Smooth muscle cell of the coronary artery (primary cell): ENCODE data around the gene MVP. TPM values are rescaled to one million over a fixed set of nuclear protein-coding genes. Genes with fewer than 3 reads are reported as not detected.

Source experiments
- total RNA-seq: library from RNA; depleted of rRNA; stranded (reverse); fragments of >200 nt; gene quantifications from 2 replicates; pipeline ENCODE4 v1.2.3, GENCODE V29; 2014; ENCODE audit warnings: low replicate concordance

Gene MVP
- total RNA-seq, result 281 and 542 TPM in 2 replicates

DNA sequence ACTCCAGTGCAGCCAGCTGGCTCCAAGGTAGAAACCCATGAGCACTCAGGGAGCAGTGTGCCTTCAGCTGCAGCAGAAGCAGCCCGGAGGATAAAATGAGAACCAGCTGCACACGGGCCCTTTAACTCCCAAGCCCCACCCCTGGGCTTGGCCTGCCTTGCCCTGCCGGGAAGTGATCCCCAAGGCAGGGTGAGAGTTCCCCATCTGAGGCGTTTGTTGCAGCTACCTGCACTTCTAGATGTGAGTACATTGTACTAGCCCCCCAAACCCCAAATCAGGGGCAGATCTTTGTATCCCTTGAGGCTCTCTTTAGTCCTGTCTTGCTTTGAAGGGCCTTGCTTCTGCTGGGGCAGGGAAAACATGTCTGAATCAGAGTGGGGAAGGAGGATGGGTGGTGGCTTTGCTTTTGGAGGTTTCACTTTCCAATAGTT lies at the start of gene MVP:
MVP (plus strand) TSS at position 192 of the 431 bp plus-strand sequence. CDS start 10,088 bp downstream, outside the sequence.

DNA sequence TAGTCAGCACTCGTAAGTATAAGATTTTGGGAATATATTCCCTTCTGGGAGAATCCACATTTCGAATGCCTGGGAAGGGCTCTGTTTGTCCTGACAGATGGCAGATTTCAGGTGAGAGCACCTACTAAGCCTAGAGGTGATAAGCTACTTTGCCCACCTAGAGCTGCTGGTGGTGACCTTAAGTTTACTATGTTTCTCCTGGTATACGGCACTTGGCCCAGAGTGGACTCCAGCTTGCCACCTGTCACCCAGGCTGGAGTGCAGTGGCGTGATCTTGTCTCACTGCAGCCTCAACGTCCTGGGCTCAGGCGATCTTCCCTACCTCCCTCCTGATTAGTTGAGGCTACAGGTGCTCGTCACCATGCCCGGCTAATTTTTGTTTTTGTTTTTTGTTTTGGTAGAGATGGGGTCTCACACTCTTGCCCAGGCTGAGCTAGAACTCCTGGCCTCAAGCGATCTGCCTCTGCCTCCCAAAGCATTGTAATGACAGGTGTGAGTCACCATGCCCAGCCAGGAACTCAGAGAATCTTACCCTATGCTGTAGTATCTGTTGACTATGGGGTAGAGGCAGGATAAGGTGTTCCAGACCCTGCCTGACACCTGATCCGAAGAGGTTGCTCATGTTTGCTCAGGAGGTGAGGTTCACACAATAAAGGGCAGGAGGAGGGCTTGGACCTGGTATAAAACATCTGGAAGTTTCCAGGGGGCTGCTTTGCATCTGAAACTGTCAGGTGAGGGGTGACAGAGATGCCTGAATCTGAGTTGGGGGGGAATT lies 42.5 kb upstream of the MVP start, which contains the start of gene ZG16:
ZG16 (plus strand) TSS at position 681 of the 775 bp plus-strand sequence. CDS start 1,011 bp downstream, outside the sequence.

DNA sequence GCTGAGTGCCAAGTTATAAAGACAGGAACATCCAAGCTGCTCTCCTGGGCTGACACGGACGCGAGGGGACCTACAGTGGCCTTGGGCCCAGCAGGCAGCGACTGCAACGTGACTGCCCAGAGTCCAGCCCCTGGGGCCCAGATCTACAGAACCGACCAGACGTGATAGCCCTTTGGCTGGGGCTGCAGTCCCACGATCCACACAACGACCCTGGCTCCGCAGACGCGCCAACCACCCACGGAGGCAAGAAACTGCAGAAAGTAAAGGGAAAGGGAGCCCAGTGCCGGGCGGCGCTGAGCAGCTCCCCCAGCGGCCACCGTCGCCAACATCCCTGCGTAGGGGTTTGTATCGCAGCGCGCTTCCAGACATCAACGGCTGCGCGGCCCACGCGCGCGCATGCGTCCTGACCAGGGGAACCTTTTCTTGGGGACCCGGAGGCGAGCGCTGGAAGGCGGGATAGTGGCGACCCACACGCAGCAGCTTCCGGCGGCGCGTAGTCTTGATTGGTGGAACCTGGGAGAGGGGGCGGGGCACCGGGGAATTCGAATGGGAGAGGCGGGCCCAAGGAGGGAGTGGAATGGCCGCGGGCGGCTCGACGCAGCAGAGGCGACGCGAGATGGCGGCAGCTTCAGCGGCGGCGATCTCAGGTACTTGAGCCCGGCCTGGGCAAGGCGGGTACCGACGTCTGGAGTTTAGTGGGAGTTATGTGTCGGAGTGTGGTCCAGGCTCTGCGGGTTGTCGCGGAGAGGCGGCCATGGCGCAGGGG lies 29.9 kb upstream of the MVP start, which contains the start of gene KIF22:
KIF22 (plus strand) TSS at position 569 of the 766 bp plus-strand sequence; CDS start at position 578, 9 bp downstream.

DNA sequence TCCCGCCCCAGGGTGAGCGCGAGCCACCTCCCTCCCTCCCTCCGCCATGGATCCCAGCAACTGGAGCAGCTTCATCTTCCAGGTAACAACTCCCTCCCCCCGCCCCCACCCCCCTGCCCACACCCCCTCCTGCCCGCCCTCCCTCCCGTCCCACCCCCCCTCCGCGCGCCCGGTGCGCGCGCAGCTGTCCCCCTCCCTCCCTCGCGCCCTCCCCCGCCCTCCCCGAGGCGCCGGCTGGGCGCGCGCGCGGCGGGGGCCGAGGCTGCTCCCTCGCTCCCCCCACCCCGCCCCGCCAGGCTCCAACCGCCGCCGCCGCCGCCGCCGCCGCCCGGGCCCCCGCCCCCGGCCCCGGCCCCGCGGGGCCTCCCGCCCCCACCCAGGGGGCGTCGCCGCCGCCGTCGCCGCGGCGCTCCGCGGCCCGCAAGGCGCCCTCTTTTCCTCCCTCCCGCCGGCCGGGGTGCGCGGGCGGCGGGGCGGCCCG lies 14.1 kb upstream of the MVP start, which contains the start of gene MAZ:
MAZ (plus strand) TSS at position 431 of the 481 bp plus-strand sequence. CDS start 173 bp downstream, outside the sequence.

DNA sequence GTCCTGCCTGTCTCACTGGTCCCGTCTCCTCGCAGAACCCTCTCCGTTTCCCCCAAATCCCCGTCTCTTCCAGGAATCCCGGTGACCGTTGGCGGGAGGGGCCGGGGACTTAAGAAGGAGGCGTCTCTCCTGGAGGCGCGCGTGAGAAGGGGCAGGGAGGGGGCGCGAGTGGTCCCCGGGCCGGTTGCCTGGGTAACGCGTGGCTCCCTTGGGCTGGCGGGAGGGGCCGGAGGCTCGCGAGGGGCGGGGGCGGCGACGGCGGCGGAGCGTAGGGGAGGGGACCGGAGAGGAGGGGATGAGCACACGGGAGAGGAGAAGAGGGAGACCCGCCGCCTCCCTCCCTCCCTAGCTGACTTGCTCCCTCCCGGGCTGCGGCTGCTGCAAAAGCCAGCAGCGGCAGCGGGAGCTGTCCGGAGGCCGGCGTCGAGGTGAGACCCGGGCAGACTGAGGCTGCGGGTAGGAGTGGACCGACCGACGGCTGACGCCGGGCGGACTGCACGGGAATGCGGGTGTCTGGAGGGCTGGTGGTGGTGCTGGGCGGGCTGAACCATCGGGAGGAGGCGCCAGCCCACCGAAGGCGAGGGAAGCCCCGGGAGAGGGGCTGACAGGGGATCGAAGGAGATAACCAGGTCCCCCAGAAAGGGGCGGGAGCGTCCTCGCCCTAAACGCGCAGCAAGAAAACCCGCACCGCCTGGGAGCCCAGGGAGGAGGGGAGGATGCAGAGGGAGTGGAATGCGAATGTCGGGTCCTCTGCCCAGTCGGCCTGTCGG lies 8.2 kb upstream of the MVP start, which contains the start of gene PRRT2:
PRRT2 (plus strand) TSS at position 298 of the 770 bp plus-strand sequence. CDS start 862 bp downstream, outside the sequence.

DNA sequence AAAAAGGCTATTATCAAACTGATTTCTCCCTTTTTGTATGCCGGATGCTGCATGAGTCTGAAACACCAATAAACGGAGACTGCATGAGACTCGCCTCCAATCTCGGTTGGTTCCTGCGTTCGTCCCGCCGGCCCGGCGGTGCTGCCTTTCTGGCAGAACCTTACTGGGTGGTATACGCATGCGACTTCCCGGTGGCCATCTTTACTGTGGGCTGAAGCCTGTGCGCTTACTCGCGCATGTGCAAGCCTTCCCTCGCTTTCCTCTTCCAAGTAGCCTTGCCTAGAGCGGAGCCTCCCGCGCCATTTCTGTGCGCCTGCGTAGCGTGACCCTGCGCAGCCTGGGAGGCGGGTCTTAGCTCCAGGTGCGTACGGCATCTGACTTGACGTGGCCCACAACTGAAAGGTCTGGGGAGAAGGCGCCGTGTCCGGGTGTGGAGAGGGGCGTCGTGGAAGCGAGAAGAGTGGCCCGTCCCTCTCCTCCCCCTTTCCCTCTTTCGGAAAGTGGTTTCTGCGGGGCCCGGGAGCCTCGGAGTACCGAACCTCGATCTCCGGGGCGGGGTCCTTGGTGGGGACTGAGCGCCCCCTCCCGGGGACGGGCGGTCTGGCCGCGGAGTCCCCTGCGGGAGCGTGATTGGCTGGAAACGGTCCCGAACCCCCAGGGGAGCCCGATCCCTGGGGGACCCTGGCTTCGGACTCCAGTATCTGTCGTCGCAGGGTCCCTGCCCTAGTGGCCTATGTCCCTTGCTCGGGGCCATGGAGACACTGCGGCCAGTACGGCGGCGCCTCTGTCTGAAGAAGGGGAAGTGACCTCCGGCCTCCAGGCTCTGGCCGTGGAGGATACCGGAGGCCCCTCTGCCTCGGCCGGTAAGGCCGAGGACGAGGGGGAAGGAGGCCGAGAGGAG lies 4.2 kb upstream of the MVP start, which contains the start of gene PAGR1:
PAGR1 (plus strand) TSS at position 360 of the 901 bp plus-strand sequence; CDS start at position 734, 374 bp downstream.

DNA sequence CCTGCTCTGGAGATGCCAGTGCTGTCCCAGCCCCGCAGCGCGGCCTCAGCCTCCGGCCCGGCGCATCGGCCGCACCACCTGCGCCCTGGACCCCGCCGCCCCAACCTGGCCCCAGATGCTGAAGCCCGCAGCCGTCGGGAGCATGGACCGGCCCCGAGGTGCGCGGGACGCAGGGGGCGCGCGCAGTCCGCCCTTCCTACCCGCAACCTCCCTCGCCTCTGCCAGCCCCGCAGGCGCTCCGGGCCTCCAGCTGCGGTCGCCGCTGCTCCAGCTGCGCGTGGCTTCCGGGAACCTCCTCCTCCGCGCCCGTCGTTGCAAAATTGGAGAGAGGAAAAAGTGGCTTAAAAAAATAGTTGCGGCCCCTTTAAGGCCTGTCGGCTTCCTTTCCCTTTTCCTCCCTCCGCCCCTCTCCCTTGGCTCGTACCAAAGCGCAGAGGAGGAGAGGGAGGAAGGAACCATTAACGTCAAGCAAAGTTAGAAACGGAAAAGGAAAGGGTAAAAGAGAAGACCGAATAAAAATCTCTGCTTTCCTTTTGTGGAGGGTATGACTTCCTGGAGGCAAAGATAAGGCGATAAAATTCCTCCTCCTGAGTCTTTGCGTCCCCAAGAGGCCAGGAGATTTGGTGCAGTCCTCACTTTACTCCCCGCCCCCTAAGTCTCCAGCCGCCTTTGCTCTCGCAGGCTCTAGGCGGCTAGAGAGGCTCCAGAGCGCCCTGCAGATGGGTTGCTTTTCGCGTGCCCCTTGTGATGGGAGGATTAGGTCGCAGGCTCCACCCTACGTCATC lies 42.8 kb downstream of the MVP start, which contains the start of gene CDIPT:
CDIPT (minus strand) TSS at position 343 of the 785 bp plus-strand sequence. CDS start 369 bp downstream, outside the sequence.

Other genes with a start within 250 kb of the MVP start
- under 0.01 TPM in 1 of 2 replicates, not detected in the other for gene SPN, start 157.2 kb upstream of the MVP start, total RNA-seq
- 5.3 and 14.7 TPM in 2 replicates for gene QPRT, start 141.3 kb upstream of the MVP start, total RNA-seq
- gene C16orf54, start 74.5 kb upstream of the MVP start, total RNA-seq, result not detected in 2 replicates
- gene ZG16, start 42.2 kb upstream of the MVP start, total RNA-seq, result not detected in 2 replicates
- 8.4 and 20.4 TPM in 2 replicates for gene KIF22, start 29.7 kb upstream of the MVP start, total RNA-seq
- gene MAZ, start 13.9 kb upstream of the MVP start, total RNA-seq, result 166 and 189 TPM in 2 replicates
- 0.38 and 1.6 TPM in 2 replicates for gene PRRT2, start 8.3 kb upstream of the MVP start, total RNA-seq
- 4.4 and 16.9 TPM in 2 replicates for gene PAGR1, start 4.3 kb upstream of the MVP start, total RNA-seq
- 65.0 and 80.7 TPM in 2 replicates for gene CDIPT, start 42.8 kb downstream of the MVP start, total RNA-seq
- gene SEZ6L2, start 79.1 kb downstream of the MVP start, total RNA-seq, result 2.3 and 6.6 TPM in 2 replicates
- gene ASPHD1, start 80.0 kb downstream of the MVP start, total RNA-seq, result 3.4 and 13.5 TPM in 2 replicates
- 4.9 and 5.7 TPM in 2 replicates for gene KCTD13, start 105.8 kb downstream of the MVP start, total RNA-seq
- gene TMEM219, start 141.6 kb downstream of the MVP start, total RNA-seq, result 47.5 and 77.3 TPM in 2 replicates
- 36.0 and 45.1 TPM in 2 replicates for gene TAOK2, start 153.4 kb downstream of the MVP start, total RNA-seq
- 5.9 and 6.8 TPM in 2 replicates for gene HIRIP3, start 175.2 kb downstream of the MVP start, total RNA-seq
- 11.5 and 13.8 TPM in 2 replicates for gene INO80E, start 175.8 kb downstream of the MVP start, total RNA-seq
- gene DOC2A, start 190.6 kb downstream of the MVP start, total RNA-seq, result 0.08 and 0.23 TPM in 2 replicates
- gene C16orf92, start 202.7 kb downstream of the MVP start, total RNA-seq, result not detected in 2 replicates
- not detected in 2 replicates for gene TLCD3B, start 210.8 kb downstream of the MVP start, total RNA-seq
- gene ALDOA, start 245.3 kb downstream of the MVP start, total RNA-seq, result 454 and 683 TPM in 2 replicates